Measurements from ENCODE around the gene PPFIA1.
"Not testable (repeated sequence)": the region's sequence is repeated elsewhere in the genome, so short reads cannot be mapped to it uniquely, and the experiment has no call there.

The PPFIA1 gene

GRCh38 chr11:70397336-70397982, 127.0 kb downstream of the PPFIA1 start:
- DNase-seq (ENCODE audit: low read depth), result no peak

DNA sequence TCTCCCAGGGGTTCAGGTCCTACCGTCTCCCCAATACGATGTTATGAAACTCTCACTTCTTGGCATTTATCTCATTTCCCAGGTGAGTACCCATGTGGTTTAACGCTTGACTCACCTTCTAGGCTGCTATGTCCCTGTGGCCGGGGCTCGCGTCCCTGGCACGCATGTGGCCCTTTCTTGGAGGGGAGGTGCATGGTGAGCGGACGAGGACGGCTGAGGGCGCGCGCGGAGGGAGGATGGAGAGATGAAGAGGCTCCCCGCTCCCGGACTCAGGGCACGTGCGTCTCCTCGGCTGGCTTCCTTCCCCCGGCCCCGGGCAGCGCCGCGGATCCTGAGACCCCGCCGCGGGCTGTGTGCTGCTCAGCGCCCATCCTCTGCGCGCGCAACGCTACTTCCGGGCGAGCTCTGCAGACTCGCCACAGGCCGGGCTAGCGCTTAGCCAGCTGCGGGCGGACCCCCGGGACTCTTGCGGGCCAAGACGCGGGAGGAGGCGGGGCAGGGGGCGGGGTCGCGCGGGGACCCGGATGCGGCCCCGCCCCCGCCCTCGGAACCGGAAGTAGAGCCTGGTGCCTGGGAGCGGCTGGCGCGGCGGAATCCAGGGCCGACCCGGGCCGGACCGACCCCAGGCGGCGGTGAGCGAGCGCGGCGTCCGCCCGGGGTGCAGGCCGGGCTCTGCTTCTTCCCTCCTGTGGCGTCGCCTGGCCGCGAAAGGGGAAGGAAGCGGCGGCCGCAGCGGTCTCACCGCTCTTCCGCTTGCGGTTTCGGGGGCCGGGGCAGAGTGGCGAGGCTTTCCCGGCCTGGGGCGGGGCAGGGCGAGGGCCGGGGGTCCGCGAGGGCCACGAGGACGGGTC, 127.7 kb downstream of the PPFIA1 start, which contains the start of gene CTTN:
TSS of gene CTTN (plus strand) at position 547 of the 851 bp plus-strand sequence. CDS start 8,769 bp downstream, outside the sequence.
- peak; percentile 64 for DNase-seq (ENCODE audit: low read depth)

- no peak for DNase-seq (ENCODE audit: low read depth)
Observed at GRCh38 chr11:70398834-70399680, 128.6 kb downstream of the PPFIA1 start.

- DNase-seq (ENCODE audit: low read depth), result no peak
Observed at GRCh38 chr11:70399681-70400112, 129.2 kb downstream of the PPFIA1 start.

DNA sequence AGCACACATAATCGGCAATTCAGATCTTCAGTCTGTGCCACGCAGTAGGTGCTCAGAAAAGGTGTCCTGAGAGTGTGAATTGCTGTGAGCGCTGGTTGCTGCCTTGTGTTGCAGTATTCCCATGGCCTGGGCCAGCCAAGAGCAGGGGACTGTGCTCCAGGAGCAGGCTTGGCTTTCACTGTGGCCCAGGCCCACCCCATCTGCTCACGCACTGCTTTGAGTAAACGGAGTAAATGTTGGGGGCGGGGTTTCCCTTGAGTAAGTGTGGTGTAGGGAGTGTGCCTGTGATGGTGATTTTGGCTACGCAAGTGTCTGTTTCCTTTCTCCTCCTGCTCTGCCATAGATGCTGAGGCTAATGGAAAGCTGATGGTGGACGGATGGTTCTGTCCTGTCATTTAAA, 130.2 kb downstream of the PPFIA1 start:
- no peak for DNase-seq (ENCODE audit: low read depth)

DNA sequence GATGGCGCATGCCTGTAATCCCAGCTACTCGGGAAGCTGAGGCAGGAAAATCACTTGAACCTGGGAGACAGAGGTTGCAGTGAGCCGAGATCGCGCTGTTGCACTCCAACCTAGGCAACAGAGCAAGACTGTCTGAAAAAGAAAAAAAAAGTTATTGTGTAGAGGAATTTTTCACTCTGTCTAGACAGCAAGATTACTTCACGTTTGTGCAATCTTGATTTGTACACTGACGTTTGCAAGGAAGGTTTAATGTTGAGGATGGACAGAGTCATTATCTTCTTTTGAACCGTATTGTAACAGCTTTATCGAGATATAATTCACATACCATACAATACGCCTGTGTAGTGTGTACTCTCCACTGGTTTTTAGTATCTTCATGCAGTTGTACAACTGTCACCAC, 131.5 kb downstream of the PPFIA1 start:
- DNase-seq (ENCODE audit: low read depth), result no peak

GRCh38 chr11:70402685-70403084, 132.2 kb downstream of the PPFIA1 start:
- DNase-seq (ENCODE audit: low read depth), result no peak

DNA sequence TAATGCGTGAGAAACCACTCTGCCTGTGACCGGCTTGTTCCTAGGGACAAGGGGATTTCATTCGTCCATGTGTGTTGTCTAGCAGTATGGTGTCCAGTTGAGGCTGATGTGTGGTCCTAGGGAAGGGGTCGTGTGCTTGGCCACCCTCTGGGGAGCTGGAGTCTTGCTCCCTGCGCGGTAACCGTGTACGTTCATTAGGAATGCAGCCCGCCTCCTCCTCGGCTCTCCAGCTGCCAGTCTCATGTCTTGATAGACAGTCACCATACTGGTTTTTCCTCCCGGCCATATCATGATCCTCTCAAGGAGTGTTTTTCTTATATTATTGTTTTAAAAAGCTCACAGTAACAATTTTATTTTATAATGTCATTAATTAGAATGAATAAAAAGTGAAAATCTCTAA, 133.8 kb downstream of the PPFIA1 start:
- no peak for DNase-seq (ENCODE audit: low read depth)

DNA sequence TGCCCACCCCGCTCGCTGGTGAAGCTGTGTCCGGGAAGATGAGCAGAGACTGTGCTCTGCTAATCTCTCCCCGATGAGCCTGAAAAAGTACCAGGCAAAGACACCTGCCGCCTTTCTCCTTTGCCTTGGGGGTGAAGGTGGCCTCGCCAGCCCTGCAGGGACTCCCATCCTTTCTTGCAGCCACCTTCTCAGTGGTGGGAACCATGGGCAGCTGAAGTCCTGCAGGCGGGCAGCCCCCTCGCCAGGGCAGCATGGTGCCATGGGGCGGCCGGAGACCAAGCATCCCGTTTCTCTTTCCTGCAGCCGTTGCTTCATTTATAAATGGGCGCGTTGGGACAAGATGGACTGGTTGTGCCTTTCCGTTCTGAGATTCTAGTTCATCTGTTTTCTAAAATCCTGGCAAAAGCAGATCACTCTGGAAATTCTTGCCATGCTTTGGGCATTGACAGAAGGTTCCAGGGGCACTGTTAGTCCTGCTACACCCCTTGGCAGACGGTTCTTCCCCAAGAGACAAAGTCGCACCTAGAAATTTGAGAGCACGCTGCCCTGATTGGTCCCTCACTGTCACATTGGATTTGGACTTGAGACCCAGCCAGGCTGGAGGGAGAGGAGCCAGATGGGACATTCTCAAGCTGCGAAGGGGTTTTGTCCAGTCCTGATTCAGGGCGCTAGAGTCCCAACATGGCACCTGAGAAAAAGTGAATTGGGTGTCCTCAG, 135.3 kb downstream of the PPFIA1 start:
- DNase-seq (ENCODE audit: low read depth), result no peak

GRCh38 chr11:70407121-70407520, 136.6 kb downstream of the PPFIA1 start:
- DNase-seq (ENCODE audit: low read depth), result no peak

DNA sequence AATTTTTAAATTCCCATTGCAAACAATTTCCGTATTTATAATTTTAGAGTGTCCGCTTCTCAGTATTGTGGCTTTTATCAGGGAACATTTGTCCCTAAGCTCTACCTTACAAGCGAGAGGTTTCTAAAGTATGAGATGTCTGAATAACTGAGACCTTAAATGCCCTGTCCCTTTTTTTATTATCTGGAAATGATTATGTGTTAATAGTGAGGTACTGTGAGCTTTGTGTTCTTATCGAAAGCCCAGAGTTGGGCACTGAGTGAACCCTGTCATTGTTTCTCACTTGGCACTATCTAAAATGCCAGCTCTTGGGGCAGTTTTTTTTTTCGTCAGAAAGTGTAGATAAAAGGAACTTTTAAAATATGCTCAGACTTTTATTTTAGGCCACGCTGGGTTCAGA, 137.3 kb downstream of the PPFIA1 start:
- DNase-seq (ENCODE audit: low read depth), result no peak

DNA sequence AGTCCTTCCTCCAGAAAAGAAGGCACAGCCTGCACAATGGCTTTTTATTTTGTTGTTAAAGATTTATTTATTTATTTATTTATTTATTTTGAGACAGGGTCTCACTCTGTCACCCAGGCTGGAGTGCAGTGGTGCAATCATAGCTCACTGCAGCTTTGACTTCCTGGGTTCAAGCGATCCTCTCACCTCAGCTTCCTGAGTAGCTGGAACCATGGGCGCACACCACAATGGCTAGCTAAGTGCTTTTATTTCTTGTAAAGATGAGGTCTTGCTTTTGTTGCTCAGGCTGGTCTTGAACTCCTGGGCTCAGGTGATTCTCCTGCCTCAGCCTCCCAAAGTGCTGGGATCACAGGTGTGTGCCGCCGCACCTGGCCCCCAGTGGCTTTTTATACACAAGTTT, 137.8 kb downstream of the PPFIA1 start:
- not testable (repeated sequence) for DNase-seq (ENCODE audit: low read depth)

DNA sequence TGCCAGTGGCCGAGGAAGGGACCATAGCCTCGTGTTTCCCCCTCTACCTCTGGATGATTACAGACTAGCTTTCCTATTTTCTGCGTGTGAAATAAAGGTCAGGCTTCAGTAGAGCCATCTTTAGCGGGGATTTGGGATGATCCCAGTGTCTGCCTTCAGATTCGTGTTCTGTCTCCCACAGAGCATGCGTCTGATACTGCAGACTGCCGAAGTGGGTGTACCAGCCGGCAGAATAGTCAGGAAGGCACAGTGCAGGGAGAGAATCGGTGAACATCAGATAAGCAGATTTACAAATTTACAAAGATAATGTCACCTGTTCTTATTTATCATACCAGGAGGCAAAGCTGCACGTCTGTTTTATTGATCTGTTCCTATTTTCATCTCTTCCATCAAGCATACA, 138.9 kb downstream of the PPFIA1 start:
- no peak for DNase-seq (ENCODE audit: low read depth)

- no peak for DNase-seq (ENCODE audit: low read depth)
Observed at GRCh38 chr11:70409871-70410270, 139.4 kb downstream of the PPFIA1 start.

GRCh38 chr11:70410276-70411205, 140.1 kb downstream of the PPFIA1 start:
- DNase-seq (ENCODE audit: low read depth), result no peak

DNA sequence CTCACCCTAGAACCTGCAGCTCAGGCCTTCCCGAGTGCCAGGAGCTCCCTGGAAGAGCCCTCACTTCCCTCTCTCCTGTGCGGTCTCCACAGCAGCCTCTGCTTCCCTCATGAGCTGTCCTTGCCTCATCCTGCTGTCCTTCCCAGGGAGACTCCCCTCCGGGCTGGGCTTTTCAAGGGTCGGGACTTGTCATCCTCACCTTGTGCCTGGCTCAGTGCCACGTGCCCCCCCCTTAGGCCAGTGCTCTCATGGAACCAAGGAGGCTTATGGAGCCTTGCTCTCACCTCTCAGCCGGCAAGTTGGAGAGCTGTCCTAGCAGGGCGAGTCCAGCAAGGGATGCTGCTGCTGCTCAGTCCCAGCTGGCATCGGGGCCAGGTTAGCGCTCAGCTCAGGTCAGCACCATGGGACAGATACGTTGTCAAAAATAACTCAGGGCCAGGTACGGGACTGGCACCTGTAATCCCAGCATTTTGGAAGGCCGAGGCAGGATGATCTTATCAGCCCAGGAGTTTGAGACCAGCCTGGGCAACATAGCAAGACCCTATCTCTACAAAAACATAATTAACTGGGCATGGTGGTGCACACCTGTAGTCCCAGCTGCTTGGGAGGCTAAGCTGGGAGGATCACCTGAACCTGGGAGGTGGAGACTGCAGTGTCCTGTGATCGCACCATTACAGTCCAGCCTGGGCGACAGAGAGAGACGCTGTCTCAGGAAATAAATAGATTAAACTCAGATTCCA, 141.4 kb downstream of the PPFIA1 start:
- no peak for DNase-seq (ENCODE audit: low read depth)

DNA sequence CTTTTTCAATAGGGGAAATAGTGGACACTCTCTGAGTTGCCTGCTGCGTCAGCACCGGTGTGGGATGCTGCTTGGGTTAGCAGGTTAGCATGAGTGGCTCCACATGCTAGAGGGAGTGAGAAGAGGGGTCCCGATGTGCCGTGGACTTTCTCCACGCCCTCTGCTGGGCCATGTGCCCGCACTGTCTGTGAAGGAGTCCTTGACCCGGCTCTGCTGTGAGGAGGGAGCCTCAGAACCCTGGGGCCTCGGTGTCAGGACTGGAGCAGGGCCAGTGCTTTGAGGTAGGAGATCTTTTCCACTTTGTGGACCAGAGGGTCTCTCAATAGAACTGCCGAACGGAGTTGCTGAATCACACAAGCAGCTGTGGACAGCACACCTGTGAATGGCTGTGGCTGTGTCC, 142.7 kb downstream of the PPFIA1 start:
- no peak for DNase-seq (ENCODE audit: low read depth)

DNA sequence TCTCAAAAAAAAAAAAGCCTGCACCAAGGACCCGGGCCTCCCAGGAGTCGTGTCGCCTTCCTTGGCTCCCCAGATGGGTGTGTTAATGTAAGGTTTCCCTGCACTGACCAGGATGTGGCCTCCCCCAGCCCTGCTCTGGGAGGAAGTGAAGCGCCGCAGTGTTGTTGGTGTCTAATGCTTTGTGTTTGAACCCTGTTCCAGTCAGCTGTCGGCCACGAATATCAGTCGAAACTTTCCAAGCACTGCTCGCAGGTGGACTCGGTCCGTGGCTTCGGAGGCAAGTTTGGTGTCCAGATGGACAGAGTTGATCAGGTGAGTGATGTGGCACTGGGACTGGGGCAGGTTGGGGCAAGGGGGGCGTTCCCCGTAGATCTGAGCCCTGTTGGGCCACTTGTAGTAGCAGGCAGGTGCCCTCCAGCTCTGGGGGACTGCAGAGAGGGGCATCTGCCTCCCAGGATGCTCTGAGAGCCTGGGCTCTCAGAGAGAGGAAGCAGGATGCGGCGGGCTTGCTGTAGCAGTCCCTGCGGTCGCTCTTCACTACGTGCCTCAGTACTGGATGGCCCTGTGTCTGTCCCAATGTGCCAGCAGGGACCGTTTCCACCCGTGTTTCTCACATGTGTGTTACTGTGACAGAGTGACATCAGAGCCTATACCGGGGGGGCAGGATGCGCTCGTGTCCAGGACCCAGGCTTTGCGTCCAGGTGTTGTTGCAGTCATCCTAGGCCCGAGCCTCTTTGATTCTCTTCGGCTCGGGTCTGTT, 144.0 kb downstream of the PPFIA1 start:
- no peak for DNase-seq (ENCODE audit: low read depth)

DNA sequence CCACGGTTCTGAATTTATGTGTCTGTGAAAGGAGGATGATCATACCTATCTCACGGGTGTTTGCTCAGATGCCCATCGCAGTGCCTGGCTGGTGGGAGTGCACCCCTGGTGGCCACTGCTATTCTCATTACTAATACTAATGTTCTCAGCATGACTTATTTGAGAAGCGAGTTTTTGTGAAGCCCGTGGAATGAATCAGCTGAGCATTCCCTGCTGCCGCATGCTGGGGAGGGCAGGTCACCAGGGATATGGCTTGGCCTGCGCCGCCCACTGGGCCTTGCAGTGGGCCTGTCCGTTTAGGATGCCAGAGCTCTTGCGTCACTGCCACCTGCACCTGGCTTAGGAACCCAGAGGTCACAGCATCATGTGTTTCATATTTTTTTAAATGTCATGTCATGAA, 144.7 kb downstream of the PPFIA1 start:
- DNase-seq (ENCODE audit: low read depth), result no peak

Data from activated T-cell treated with anti-CD3 and anti-CD28 coated beads for 24 hours (primary cell).